Fibroblast of the aortic adventitia (primary cell): ENCODE results near the gene DCST2. TPM values are rescaled to one million over a fixed set of nuclear protein-coding genes. Genes with fewer than 3 reads are reported as not detected.

ENCODE experiments used
- DNase-seq: peaks from one replicate; pipeline ENCODE4 v3.0.0-alpha.2; 2010; ENCODE audit warnings: low read depth
- H3K4me3 ChIP-seq: 2 replicates; pipeline ENCODE4 v1.5.1; 2011; ENCODE audit warnings: low read depth, mild to moderate bottlenecking, control low read depth, low read length, moderate library complexity
- total RNA-seq: library from RNA; depleted of rRNA; stranded (reverse); fragments of >200 nt; gene quantifications from 2 replicates; pipeline ENCODE4 v1.2.3, GENCODE V29; 2012; ENCODE audit warnings: low replicate concordance
- TF ChIP-seq, protein P1 (sequence below): IDR thresholded peaks from 2 replicates; pipeline ENCODE4 v1.5.1; 2011; ENCODE audit warnings: mild to moderate bottlenecking, low read length, control low read depth, inconsistent platforms; ENCODE audit not compliant: insufficient read depth

Gene DCST2
- total RNA-seq, 1 donor = 0.09 TPM

DNA sequence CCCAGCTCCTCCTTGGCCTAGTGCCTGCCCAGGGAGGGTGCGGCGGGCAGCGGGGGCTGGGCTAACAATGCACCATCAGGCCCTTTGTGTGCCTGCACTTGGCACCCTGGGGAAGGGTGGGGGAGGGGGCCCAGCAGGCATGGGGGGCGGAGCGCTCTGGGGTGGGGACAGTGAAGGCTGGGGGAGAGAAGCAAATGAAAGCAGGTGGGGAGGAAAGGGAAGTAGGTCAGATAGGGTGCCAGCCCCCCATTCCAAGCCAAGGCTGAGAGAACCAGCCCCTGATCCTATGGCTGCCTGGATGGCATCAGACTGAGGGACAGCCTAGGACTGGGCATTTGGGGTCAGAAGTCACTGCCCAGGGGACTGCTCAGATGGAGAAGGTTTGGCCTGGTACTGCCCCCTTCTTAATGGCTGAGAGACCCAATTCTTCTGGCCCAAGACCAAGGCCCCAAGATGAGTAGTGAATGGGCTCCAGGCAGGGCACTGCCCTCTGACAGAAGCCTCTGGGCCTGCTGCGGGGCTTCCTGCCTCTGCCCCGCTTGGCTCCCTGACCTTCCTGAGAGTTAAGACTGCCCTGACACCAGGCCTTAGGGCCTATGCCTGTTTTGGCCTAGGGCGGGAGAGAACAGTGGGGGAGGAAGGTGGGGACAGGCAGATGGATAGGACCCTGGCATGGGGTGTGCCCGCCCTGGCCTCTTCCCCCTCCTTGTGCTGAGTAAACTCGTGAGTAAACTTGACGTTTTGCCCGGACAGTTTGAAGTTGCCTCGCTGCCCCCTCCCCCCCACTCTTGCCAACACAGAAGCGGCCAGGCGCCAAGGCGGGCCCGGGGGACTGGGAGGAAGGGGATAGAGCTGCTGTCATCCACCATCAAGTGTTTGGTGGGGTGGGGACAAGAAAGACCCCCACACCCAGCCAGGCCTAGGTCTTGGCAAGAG lies 28.2 kb downstream of the DCST2 start:
- no peak for DNase-seq
- TF ChIP-seq, protein P1, sequence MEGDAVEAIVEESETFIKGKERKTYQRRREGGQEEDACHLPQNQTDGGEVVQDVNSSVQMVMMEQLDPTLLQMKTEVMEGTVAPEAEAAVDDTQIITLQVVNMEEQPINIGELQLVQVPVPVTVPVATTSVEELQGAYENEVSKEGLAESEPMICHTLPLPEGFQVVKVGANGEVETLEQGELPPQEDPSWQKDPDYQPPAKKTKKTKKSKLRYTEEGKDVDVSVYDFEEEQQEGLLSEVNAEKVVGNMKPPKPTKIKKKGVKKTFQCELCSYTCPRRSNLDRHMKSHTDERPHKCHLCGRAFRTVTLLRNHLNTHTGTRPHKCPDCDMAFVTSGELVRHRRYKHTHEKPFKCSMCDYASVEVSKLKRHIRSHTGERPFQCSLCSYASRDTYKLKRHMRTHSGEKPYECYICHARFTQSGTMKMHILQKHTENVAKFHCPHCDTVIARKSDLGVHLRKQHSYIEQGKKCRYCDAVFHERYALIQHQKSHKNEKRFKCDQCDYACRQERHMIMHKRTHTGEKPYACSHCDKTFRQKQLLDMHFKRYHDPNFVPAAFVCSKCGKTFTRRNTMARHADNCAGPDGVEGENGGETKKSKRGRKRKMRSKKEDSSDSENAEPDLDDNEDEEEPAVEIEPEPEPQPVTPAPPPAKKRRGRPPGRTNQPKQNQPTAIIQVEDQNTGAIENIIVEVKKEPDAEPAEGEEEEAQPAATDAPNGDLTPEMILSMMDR = no peak
- H3K4me3 ChIP-seq = peak overlapping the region; percentile 91

DNA sequence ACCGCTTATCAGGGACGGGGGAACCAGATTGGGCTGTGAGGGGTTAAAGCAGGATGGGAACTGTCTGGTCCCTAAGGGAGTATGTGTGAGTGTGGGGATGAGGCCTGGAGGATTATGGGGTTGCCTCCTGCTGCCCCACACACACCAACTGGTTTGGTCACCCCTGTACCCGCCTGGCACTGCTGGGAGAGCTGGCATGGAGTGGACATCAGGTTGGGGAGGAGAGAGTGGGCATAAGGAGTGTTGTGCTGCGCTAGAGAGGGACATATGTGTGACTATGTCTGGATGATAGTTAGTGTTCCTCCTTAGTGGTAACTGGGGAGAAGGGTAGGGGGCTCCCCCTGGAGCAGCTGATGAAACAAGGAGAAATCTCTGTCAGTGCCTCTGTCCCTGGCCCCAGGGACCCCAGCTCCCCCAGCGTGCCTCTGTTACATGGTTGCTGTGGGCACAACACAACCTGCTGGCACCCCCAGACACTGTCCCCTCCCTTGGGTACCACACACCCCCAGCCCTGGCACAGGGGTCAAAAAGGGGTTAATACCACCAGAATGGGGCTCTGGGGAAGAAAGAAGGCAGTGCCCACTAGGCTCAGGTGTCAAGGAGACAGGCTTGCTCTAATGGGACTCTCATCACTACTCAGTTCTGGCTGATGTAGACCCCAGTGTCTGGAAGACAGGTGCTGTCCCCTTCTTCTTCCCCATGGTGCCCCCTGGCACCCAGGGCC lies 29.1 kb downstream of the DCST2 start:
- H3K4me3 ChIP-seq = peak overlapping the region; percentile 91
- no peak for DNase-seq
- TF ChIP-seq, protein P1 = no peak

DNA sequence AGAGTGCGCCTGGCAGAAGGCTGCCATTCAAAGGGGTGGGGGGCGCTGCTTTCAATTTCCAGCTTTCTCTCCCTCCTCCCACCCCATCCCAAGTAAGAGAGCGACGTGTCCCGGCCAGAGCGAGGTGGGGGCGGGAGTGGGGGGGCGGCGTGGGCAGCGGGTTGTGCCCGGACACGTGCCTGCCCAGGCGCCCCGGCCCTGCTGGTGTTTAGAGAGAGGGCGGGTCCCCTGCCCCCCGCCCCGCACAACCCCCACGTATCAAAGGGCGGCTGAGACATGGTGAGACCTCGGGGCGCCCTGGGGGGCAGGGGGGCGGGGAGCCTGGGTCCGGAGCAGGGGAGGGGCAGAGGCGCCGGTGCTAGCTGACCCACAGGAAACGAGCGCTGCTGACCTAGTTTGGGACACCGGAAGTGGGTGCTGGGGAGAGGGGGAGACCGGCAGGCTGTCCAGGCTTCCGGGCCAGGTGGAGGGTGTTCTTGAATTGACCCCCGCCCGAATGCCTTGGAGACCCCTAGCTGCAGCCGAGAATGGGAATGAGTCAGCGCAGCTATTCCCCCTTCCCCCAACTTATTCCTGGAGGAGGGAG lies 29.7 kb downstream of the DCST2 start:
- DNase-seq = no peak
- H3K4me3 ChIP-seq = peak overlapping the region; percentile 91
- TF ChIP-seq, protein P1 = no peak

DNA sequence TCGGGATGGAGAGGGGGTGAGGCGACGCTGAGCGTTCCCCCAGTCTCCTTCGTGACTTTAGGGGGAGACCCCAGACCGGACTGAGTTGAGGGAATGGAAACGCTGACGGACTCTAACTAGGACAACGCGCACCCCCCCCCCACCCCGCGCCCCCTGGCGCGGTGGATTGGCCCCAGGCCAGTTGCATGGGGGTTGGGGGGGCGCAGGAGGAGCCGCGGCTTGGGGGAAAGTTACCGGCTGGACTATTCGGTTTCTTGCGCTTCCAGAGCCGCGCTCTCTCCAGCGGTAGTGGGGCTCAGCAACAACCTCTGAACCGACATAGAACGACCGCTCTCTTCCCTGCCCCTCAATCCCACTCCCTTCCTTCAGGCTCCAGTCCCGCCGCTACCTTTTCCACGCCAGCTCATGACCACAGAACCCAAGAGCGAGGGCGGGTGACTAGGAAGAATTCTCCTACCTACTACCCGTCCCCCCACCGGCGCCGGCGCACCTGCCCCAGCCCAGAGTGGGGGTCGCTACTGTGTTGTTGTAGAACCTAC lies 30.3 kb downstream of the DCST2 start:
- TF ChIP-seq, protein P1 = no peak
- H3K4me3 ChIP-seq = peak overlapping the region; percentile 91
- DNase-seq = no peak

DNA sequence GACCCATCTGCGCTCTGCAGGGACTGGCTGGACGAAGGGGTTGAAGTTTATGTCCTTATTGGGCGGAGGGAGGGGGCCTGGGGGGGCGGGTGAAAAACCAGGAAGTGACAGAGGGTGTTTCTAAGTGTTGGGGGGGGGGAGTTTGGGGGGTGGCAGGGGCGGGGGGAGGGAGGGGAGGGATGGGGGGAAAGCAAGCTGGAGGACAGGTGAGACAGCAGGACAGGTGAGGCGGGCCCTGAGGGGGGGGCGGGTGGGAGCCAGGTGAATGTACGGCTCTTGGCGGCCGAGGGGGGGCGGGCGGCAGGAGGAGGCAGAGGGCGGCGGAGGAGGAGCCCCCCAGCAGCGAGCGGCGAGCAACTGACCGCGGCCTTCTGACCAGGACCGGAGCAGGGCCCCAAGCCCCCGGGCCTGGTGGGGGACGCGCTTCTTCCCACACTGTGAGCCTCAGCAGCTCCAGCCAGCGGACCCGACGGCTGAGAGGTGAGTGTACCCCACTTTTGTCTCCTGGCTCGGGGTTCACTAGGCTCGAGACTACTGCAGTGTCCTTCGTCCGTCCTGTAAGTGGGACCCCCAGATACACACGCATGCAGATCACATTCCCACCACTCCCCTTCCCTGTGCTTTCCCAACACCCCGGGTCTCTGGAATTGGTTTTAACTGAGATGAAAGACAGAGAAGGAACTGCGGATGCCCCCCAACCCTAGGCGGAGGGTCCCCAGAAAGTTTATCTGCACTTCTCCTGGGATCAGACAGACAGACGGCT lies 30.9 kb downstream of the DCST2 start, which contains the start of gene ZBTB7B:
ZBTB7B (plus strand) TSS at position 339 of the 763 bp plus-strand sequence. CDS start 11,859 bp downstream, outside the sequence.
- DNase-seq = no peak
- TF ChIP-seq, protein P1 = peak; percentile 14
- peak within 1 kb of the TSS; percentile 91 for H3K4me3 ChIP-seq
